Measurements from ENCODE around the gene NELFB. TPM values are rescaled to one million over a fixed set of nuclear protein-coding genes. Genes with fewer than 3 reads are reported as not detected.

The NELFB gene
- total RNA-seq, 1 experiment from 2014 or later = 17.8 TPM

DNA sequence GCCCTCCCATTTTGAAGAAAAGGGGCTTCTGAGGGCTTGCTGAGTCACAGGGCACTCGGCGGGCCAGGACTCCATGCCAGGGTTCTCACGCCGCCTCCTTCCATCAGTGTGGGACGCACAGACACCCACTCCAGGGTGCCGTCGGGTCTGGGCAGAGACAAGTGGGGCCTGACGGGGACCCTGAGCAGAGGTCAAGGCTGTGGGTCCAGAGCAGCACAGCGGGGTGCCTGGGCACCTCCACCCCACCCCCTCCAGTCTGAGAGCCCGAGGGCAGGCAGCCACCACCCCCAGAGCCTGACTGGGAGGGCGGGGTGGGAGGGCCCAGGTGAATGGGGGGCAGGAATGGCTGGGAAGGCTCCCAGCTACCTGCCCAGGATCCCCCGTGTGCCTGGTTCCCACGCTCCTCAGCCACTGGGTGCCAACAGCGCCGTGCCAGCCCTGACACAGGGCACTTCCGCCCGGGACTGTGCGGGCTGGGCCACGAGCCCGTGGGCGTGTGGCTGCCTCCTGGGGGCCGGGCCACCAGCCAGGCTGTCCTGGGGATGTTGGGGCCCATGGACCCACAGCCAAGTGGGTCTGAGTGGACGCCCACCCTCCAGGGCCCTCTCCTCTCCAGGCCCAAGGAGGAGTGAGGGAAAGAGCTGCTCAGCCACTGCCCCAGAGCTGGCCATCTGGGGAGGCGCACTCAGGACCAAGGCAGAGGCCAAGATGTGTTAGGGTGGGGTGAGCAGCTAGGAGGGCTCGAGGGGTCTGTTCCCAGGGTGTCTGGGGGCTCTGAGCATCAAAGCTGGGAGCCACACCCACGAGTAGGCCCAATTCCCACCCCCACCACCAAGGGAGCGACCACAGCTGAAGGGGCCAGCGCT lies 57.1 kb downstream of the NELFB start:
- Histone ChIP-seq H2AFZ (ENCODE audit: low read length) (no peak overlapping the region), H3K9ac (ENCODE audit: low read length) (no peak overlapping the region), H3K9me3 (ENCODE audit: low read length) (no peaks in the 10 kb centered on the region), H3K27me3 (ENCODE audit: low read length) (no peaks in the 10 kb centered on the region), H3K4me3 (ENCODE audit: low read length) (no peak overlapping the region), H3K4me1 (ENCODE audit: low read length) (peaks cover 7% of the 10 kb centered on the region; the same call in 1 of the 2 replicates), H3K79me2 (ENCODE audit: low read length) (no peaks in the 10 kb centered on the region), H4K20me1 (ENCODE audit: insufficient read depth, low read depth, low read length) (no peaks in the 10 kb centered on the region), H3K27ac (ENCODE audit: low read length) (no peak overlapping the region), H3K4me2 (ENCODE audit: low read depth, low read length, poor library complexity, severe bottlenecking) (no peak overlapping the region), H3K9me2 (replicated peaks; ENCODE audit: insufficient read depth, low read length) (no peaks in the 10 kb centered on the region), H3K36me3 (ENCODE audit: insufficient read depth, low read length) (no peaks in the 10 kb centered on the region)
- DNase-seq = no peak

DNA sequence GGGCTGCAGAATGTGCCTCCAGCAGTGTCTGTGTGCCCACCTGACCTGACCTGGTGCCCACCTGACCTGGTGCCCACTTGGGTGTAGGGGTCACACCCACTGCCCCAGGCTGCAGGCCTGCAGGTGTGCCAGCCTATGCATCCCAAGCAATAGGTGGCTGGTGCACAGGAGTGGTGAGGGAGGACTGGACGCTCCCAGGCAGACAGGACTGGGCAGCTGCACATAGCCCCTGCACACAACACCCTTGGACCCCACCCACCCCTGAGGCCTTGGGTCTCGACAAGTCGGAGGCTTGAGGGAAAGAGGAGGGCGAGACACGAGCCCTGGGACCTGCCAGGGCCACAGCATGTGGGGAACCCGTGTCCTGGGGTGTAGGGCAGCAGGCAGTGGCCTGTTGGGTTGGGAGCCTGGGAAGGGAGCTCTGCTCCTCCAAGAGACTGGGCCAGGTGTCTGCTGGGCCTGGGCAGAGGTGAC lies 57.8 kb downstream of the NELFB start:
- Histone ChIP-seq H3K4me2 (ENCODE audit: low read depth, low read length, poor library complexity, severe bottlenecking) (no peak overlapping the region), H3K9me3 (ENCODE audit: low read length) (no peaks in the 10 kb centered on the region), H3K4me1 (ENCODE audit: low read length) (peaks cover 7% of the 10 kb centered on the region; the same call in 1 of the 2 replicates), H3K36me3 (ENCODE audit: insufficient read depth, low read length) (no peaks in the 10 kb centered on the region), H2AFZ (ENCODE audit: low read length) (no peak overlapping the region), H3K79me2 (ENCODE audit: low read length) (no peaks in the 10 kb centered on the region), H3K27ac (ENCODE audit: low read length) (no peak overlapping the region), H3K4me3 (ENCODE audit: low read length) (no peak overlapping the region), H3K9ac (ENCODE audit: low read length) (no peak overlapping the region), H3K27me3 (ENCODE audit: low read length) (no peaks in the 10 kb centered on the region), H3K9me2 (replicated peaks; ENCODE audit: insufficient read depth, low read length) (no peaks in the 10 kb centered on the region), H4K20me1 (ENCODE audit: insufficient read depth, low read depth, low read length) (no peaks in the 10 kb centered on the region)
- no peak for DNase-seq

DNA sequence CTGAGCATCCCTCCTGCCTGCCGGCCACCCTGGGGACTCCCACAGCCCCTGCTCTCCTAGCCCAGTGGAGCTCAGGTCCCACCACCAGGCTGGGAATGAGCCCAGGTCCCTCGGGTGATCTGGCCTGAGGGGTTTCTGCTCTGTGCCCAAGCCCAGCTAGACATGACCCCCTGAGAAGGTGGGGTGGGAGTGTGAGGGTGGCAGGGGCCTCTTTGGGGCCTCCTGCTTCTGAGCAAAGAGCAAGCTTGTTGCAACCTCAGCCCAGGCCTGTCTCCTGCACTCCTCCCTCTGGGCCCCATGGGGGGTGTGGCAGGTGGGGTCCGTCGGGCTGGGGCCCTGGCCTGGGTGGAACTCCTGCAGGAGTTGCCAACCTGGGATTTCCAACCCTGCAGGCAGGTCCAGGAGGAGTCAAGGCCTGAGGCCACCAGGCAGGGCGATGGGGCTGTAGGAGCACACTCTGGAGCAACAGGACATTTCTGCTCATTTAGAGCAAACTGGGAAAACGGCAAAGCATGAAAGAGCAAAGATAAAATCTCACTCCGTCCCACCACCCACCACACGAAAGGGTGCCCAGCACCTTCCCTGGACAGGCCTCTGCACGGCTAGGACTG lies 58.3 kb downstream of the NELFB start:
- Histone ChIP-seq H3K4me2 (ENCODE audit: low read depth, low read length, poor library complexity, severe bottlenecking) (no peak overlapping the region), H3K27ac (ENCODE audit: low read length) (no peak overlapping the region), H4K20me1 (ENCODE audit: insufficient read depth, low read depth, low read length) (no peaks in the 10 kb centered on the region)

DNA sequence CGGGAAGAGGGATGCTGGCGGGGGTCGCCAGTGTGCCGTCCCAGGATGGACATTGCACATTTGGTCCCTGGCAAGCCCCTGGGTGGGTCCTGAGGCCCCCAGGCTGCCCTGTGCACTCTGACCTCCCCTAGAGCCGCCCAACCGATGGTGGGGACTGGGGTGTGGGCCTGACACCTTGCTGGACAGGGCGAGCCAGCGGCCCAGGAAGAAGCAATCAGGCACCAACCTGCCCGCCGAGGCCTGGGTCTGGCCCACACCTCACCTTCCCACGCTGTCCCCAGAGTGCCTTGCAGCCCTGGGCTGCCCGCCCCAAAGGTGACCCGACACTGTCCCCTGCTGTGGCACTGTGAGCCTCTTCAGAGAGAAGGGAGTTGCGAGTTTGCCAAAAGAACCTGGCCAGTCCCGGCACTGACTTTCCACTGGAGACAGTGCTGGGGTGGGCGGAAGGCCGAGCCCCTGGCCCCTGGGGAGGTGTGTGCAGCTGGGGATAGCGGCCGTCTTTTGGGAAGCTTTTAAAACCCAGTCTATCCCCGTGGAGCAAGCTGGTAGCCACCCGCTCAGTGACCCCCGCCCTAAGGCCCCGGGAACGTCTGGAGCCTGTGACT lies 58.9 kb downstream of the NELFB start:
- H3K27me3 ChIP-seq (ENCODE audit: low read length) = no peaks in the 10 kb centered on the region
- H4K20me1 ChIP-seq (ENCODE audit: insufficient read depth, low read depth, low read length) = no peaks in the 10 kb centered on the region
- no peak overlapping the region for H3K4me3 ChIP-seq (ENCODE audit: low read length)
- H3K9me3 ChIP-seq (ENCODE audit: low read length) = no peaks in the 10 kb centered on the region
- H3K4me2 ChIP-seq (ENCODE audit: low read depth, low read length, poor library complexity, severe bottlenecking) = no peak overlapping the region
- H3K9me2 ChIP-seq (replicated peaks; ENCODE audit: insufficient read depth, low read length) = no peaks in the 10 kb centered on the region
- no peak overlapping the region for H2AFZ ChIP-seq (ENCODE audit: low read length)
- no peak overlapping the region for H3K27ac ChIP-seq (ENCODE audit: low read length)
- H3K36me3 ChIP-seq (ENCODE audit: insufficient read depth, low read length) = no peaks in the 10 kb centered on the region
- no peaks in the 10 kb centered on the region for H3K79me2 ChIP-seq (ENCODE audit: low read length)
- H3K9ac ChIP-seq (ENCODE audit: low read length) = no peak overlapping the region
- H3K4me1 ChIP-seq (ENCODE audit: low read length) = peaks cover 7% of the 10 kb centered on the region; the same call in 1 of the 2 replicates
- no peak for DNase-seq

More for the DNA sequence above, 58.3 kb downstream of the NELFB start:
- DNase-seq = no peak
- no peaks in the 10 kb centered on the region for H3K27me3 ChIP-seq (ENCODE audit: low read length)
- H3K4me1 ChIP-seq (ENCODE audit: low read length) = peaks cover 7% of the 10 kb centered on the region; the same call in 1 of the 2 replicates
- no peak overlapping the region for H2AFZ ChIP-seq (ENCODE audit: low read length)
- H3K9me3 ChIP-seq (ENCODE audit: low read length) = no peaks in the 10 kb centered on the region
- no peaks in the 10 kb centered on the region for H3K36me3 ChIP-seq (ENCODE audit: insufficient read depth, low read length)
- no peak overlapping the region for H3K9ac ChIP-seq (ENCODE audit: low read length)
- H3K4me3 ChIP-seq (ENCODE audit: low read length) = no peak overlapping the region
- no peaks in the 10 kb centered on the region for H3K79me2 ChIP-seq (ENCODE audit: low read length)
- no peaks in the 10 kb centered on the region for H3K9me2 ChIP-seq (replicated peaks; ENCODE audit: insufficient read depth, low read length)

DNA sequence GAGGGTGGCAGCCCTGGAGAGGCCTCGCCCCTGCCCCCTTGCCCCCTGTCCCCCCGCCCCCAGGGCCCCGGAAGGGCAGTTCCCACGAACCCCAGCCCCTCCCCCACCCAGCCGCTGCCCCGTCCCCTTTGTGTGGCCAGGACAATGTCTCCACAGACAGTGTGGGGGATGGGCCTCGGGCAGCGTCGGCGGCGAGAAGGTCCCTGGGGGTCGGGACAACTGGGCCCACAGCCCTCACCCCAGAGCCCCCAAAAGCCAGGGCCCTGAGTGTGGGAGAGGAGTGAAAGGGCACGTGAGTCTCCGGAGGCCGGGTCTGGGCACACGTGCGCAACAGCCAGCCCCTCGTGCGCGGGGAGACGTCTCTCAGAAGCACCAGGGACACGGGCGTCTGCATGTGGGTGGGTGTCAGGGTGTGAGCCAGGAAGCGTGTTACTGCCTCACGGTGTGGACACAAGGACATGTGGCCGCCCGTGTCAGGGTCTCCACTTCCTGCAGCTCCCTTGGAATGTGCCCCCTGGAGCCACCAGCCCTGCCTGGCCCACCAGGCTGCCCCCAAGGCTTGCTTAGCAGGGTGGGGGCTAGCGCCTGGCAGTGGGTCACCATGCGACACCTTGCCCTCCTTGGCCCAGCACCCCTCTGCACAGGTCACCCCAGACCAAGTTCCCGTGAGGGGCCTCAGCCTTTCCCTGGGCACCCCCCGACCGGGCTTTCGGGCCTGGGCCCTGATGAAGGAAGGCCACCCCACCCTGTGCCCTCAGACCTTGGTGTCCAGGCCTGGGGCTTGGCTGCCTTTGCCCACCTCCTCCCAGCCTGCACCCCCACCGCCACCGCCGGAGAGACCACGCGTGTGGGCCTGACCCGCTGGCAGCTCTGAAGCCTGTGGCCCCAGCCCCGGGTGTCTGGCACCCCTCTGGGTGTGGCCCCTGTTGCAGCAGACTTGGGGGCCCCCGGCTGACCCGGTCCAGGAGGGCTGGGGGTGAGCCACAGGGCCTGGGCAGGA lies 59.7 kb downstream of the NELFB start:
- Histone ChIP-seq H3K79me2 (ENCODE audit: low read length) (no peaks in the 10 kb centered on the region), H3K27me3 (ENCODE audit: low read length) (no peaks in the 10 kb centered on the region), H3K9ac (ENCODE audit: low read length) (no peak overlapping the region), H3K9me3 (ENCODE audit: low read length) (no peaks in the 10 kb centered on the region), H3K4me2 (ENCODE audit: low read depth, low read length, poor library complexity, severe bottlenecking) (no peak overlapping the region), H3K9me2 (replicated peaks; ENCODE audit: insufficient read depth, low read length) (no peaks in the 10 kb centered on the region), H2AFZ (ENCODE audit: low read length) (no peak overlapping the region), H3K27ac (ENCODE audit: low read length) (no peak overlapping the region), H3K36me3 (ENCODE audit: insufficient read depth, low read length) (no peaks in the 10 kb centered on the region), H4K20me1 (ENCODE audit: insufficient read depth, low read depth, low read length) (no peaks in the 10 kb centered on the region), H3K4me3 (ENCODE audit: low read length) (no peak overlapping the region), H3K4me1 (ENCODE audit: low read length) (peaks cover 7% of the 10 kb centered on the region; the same call in 1 of the 2 replicates)
- DNase-seq = no peak

DNA sequence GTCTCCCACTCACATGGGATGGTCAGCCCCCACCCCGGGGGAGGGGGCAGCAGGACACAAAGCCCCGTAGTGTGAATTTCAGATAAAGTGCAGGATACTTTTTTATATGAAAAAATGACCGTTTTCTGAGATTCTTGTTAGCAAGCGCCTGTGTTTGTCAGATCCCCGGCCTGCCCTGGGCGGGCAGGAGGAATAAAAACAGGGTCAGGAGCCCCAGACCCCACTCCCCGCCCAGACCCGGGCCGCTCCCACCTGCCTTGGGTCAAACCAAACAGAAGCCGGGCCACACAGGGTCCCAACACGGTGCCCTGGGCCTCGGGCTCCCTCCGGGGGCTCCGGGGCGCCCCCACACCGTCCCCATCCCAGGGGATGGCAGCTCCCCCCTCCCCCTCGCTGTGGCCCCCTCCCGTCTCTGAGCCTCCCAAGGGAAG lies 60.5 kb downstream of the NELFB start:
- no peak overlapping the region for H3K9ac ChIP-seq (ENCODE audit: low read length)
- H3K27me3 ChIP-seq (ENCODE audit: low read length) = no peaks in the 10 kb centered on the region
- H3K9me3 ChIP-seq (ENCODE audit: low read length) = no peaks in the 10 kb centered on the region
- no peak overlapping the region for H3K4me2 ChIP-seq (ENCODE audit: low read depth, low read length, poor library complexity, severe bottlenecking)
- H3K27ac ChIP-seq (ENCODE audit: low read length) = no peak overlapping the region
- H2AFZ ChIP-seq (ENCODE audit: low read length) = no peak overlapping the region
- no peaks in the 10 kb centered on the region for H3K9me2 ChIP-seq (replicated peaks; ENCODE audit: insufficient read depth, low read length)
- H3K4me1 ChIP-seq (ENCODE audit: low read length) = peaks cover 10% of the 10 kb centered on the region
- no peaks in the 10 kb centered on the region for H3K79me2 ChIP-seq (ENCODE audit: low read length)
- H3K4me3 ChIP-seq (ENCODE audit: low read length) = no peak overlapping the region
- no peaks in the 10 kb centered on the region for H3K36me3 ChIP-seq (ENCODE audit: insufficient read depth, low read length)
- DNase-seq = no peak
- H4K20me1 ChIP-seq (ENCODE audit: insufficient read depth, low read depth, low read length) = no peaks in the 10 kb centered on the region

DNA sequence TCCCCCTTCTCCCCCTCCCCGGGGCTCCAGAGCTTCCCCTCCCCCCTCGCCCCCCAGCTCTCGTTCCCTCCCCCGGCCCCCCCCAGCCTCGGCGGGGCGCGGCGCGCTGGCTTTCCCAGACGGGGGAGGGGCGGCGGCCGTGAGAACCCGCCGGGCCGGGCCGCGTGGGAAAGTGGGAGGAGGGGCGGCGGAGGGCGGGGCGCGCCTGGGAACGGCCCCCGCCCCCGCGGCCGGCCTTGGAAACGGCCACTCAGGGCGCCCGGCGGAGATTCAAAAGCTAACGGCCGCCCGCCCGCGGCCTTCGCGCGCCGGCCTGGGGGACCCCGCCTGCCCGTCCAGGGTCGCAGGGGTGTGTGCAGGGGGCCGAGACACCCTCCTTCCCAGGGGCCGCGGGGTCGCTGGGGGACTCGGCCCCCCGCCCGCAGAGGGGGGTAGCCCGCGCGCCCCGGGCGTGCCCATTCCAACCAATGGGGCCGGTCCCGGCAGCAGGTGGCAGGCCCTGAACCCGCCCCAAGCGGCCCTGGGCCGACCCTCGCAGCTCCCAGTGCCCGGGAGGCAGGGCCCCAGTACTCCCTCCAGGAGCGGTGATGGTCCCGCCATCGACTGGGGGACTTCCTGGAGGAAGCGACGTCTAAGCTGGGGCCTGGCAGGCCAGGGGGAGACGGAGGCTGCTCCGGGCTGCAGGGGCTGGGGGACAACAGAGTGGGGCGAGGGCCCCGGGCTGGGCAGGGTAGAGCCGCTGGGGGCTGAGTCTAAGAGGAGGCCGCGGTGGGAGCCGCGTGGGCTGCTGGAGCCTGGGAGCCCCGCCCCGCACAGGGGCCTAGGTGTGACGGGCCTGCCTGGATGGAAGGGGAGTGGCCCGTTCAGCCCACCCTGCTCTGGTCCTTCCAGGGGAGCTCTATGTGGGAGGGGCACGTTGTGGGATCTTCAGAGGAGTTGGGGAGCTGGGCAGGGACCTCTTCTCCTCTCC lies 61.2 kb downstream of the NELFB start:
- no peaks in the 10 kb centered on the region for H4K20me1 ChIP-seq (ENCODE audit: insufficient read depth, low read depth, low read length)

More for the DNA sequence above, 61.2 kb downstream of the NELFB start:
- Histone ChIP-seq H3K9me3 (ENCODE audit: low read length) (no peaks in the 10 kb centered on the region), H3K4me1 (ENCODE audit: low read length) (peaks cover 10% of the 10 kb centered on the region), H3K4me3 (ENCODE audit: low read length) (no peak overlapping the region), H3K27ac (ENCODE audit: low read length) (no peak overlapping the region), H3K9ac (ENCODE audit: low read length) (no peak overlapping the region), H3K36me3 (ENCODE audit: insufficient read depth, low read length) (no peaks in the 10 kb centered on the region), H3K9me2 (replicated peaks; ENCODE audit: insufficient read depth, low read length) (no peaks in the 10 kb centered on the region), H3K4me2 (ENCODE audit: low read depth, low read length, poor library complexity, severe bottlenecking) (no peak overlapping the region), H3K79me2 (ENCODE audit: low read length) (no peaks in the 10 kb centered on the region), H2AFZ (ENCODE audit: low read length) (no peak overlapping the region), H3K27me3 (ENCODE audit: low read length) (no peaks in the 10 kb centered on the region)
- no peak for DNase-seq

Measured in Karpas-422 (cell line).